Kidney capillary endothelial cell (primary cell): ENCODE data around the gene EIF3K.
"Not testable (repeated sequence)": the region's sequence is repeated elsewhere in the genome, so short reads cannot be mapped to it uniquely, and the experiment has no call there.

Experiments used
- DNase-seq: peaks from one replicate; pipeline ENCODE4 v3.0.0-alpha.2; 2018; ENCODE audit warnings: low spot score

Gene EIF3K

DNA sequence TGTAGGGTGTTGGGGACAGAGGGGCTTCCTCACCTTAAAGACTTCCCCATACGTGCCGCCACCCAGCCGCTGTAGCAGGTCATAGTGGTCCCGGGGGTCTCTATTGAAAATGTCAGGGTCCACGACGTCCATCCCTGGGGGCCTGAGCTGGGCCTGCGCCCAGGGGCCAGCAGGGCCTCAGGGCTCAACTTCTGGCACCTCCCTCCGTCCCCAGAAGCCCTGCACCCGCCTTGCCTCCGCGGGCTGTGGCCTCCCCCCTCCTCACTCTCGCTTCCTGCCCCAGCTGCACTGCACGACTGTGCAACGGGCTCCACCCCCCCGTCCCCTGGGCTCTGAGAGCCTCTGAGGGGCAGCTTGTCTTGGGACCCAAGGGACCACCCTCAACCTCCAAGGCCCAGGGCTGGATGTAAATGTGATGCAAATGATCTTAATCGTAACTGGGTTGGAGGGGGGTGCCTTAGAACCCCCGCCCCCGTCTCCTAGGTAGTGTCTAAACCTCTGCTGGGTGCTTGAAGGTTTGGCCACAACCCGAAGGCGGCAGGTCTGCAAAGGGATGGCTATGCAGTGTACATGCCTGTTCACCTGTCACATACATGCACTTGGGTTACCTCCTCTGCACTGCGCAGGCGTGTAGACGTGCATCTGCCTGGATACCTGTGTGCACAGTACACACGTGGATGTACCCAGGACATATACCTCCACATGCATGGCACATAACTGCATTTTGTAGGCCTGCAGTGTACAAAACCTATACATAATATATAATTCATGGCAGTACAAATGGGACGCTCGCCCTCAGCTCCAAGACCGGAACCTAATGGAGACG lies 1.0 kb upstream of the EIF3K start, which contains the start of gene MAP4K1:
TSS of gene MAP4K1 (minus strand) at position 190 of the 826 bp plus-strand sequence. CDS start at position 132, 58 bp downstream.
- no peak for DNase-seq

DNA sequence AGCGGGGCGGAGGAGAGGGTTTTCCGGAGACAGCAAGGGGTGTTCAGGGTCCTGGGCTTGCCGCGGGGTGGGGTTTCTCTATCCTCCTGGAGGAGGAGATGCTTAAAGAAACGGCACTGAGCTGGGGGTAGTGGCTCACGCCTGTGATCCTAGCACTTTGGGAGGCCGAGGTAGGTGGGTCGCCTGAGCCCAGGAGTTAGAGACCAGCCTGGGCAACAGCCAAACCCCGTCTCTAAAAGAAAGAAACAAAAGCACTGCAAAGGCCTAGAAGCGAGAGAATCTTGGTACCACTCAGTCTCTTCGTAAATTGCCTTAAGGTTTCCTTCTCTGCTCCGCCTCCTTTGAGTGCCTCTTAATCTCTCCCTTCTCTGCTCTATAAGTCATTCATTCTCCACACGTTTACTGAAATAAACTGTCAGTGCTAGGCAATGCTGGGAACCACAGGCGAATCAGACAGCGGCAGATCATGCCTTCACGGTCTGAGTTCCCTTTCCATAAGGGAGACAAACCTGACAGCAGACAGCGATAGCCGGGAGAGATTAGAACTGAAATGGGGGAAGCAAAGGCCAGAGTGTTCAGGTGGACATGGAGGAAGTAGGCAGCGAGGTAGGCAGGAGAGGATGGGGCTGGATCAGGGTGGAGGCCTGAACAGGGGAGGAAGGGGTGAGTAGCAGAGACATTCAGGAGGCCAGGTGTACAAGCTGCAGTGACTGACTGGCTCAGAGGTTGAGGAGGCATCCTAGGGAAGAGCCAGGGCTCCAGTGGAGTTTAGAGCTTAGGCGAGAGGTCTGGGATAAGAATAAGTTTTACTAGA lies 580 bp downstream of the EIF3K start:
- DNase-seq = no peak

DNA sequence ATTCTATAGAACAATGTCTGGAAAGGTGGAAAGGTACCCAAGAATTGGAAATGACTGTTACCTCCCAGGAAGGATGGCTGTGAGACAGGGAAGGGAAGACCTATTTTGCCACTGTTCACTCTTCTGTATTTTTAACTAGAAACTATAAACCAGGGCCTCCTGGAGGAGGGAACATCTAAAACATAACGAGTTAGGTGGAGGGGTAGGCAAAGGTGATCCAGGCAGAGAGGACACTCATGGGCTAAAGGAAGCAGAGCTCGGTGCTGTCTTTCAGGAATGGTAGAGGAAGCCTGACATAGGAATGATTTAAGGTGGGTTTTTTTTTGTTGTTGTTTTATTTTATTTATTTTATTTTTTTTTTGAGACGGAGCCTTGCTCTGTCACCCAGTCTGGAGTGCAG lies 5.8 kb downstream of the EIF3K start:
- no peak for DNase-seq

DNA sequence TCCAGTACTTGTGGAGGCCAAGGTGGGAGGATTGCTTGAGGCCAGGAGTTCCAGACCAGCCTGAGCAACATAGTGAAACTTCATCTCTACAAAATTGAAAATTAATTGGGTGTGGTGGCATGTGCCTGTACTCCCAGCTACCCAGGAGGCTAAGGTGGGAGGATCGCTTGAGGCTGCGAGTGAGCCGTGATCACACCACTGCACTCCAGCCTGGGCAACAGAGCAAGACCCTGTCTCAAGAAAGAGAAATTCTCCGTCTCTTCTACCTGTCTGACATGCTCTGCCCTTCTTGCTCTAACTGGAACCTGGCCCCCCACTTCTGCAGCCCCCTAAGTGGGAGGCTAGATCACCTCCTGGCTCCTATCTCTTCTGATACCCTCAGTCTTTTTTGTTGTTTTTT lies 7.4 kb downstream of the EIF3K start:
- no peak for DNase-seq

DNA sequence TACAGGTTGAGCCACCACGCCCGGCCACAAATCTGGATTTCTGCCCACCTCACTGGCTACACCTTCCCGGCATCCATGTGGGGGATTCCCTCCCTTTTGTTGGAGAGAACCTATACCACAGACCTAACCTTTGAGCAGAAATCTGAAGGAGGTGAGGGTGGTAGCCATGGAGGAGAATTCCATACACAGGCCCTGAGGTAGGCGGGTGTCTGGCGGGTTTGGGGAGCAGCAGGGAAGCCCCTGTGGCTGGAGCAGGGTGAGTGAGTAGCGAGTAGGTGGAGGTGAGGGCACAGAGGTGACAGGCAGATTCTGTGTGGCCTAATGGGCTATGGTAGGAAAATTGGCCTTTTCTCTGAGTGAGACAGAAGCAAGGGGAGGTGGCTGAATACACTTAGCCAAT lies 10.6 kb downstream of the EIF3K start:
- no peak for DNase-seq

DNA sequence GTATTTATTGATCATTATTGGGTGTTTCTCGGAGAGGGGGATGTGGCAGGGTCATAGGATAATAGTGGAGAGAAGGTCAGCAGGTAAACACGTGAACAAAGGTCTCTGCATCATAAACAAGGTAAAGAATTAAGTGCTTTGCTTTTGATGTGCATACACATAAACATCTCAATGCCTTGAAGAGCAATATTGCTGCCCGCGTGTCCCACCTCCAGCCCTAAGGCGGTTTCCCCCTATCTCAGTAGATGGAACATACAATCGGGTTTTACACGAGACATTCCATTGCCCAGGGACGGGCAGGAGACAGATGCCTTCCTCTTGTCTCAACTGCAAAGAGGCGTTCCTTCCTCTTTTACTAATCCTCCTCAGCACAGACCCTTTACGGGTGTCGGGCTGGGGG lies 12.3 kb downstream of the EIF3K start:
- not testable (repeated sequence) for DNase-seq

DNA sequence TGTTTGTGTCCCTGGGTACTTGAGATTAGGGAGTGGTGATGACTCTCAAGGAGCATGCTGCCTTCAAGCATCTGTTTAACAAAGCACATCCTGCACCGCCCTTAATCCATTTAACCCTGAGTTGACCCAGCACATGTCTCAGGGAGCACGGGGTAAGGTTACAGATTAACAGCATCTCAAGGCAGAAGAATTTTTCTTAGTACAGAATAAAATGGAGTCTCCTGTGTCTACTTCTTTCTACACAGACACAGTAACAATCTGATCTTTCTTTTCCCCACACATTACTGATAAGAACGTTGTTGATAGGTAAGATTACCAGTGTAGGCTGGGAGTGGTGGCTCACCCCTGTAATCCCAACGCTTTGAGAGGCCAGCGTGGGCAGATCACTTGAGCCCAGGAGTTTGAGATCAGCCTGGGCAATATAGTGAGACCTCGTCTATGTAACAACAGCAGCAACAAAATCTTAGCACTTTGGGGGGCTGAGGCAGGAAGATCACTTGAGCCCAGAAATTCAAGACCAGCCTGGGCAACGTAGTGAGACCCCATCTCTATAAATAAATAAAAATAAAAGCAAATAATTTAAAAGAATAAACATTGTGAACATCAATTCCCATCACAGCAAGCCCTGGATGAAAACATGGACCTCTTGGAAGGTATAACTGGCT lies 13.0 kb downstream of the EIF3K start:
- not testable (repeated sequence) for DNase-seq

DNA sequence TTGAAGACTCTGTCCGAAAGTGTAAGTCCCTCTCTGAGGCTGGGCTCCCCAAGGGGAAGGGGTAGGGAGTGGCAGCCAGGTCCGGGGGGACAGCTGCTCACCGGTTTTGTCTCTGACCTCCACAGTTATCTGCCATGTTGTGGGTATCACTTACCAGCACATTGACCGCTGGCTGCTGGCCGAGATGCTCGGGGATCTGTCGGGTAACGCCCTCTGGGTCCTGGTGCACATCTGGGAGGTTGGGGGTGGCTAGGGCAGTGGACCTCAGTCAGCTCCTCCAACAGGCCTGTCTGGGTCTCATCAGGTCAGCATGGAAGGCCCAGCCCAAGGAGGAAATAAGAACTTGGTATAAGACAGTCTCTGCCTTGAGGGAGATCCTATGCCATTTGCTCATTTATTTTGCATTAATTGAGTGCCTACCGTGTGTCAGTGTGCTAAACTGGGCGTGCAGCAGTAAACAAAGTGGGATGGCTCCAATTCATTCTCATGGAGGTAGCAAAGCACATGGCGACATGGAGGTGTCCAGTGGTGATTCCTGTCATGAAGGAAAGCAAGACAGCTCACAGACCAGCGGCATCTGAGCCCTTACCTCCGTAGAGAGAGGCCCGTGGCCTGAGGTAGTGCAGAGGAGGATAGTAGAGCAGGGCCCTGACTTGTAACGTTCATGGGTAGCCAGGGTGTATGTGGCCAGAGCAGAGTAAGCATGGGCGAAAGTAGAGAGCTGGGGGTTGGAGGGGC lies 13.7 kb downstream of the EIF3K start:
- no peak for DNase-seq

DNA sequence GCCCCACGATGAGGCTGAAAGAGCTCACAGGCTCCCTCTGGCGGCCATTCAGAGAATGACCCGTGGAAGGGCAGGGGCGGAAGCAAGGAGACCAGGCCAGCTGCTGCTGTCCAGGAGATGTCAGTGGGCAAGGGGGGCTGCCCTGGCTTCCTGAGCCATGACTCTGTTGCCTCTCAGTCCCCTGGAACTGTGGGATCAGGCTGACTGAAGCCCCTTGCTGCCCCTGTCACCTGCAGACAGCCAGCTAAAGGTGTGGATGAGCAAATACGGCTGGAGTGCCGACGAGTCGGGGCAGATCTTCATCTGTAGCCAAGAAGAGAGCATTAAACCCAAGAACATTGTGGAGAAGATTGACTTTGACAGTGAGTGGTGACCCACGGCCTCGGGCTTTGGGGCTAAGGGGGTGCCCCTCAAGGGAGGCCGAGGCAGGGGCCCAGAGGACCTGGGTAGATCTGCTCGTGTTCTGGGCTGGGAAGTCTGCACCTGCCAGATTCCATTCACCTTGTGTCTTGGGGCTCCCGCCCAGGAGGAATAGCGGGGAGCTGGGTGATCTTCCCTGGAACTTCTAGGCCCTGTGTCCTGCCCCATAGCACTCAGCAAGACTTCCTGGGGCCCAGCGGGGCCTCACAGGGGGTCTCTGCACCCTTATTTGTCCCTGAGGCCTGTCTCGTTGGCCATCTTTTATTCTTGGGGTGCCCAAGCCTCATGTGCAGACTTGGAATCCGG lies 15.9 kb downstream of the EIF3K start:
- no peak for DNase-seq

DNA sequence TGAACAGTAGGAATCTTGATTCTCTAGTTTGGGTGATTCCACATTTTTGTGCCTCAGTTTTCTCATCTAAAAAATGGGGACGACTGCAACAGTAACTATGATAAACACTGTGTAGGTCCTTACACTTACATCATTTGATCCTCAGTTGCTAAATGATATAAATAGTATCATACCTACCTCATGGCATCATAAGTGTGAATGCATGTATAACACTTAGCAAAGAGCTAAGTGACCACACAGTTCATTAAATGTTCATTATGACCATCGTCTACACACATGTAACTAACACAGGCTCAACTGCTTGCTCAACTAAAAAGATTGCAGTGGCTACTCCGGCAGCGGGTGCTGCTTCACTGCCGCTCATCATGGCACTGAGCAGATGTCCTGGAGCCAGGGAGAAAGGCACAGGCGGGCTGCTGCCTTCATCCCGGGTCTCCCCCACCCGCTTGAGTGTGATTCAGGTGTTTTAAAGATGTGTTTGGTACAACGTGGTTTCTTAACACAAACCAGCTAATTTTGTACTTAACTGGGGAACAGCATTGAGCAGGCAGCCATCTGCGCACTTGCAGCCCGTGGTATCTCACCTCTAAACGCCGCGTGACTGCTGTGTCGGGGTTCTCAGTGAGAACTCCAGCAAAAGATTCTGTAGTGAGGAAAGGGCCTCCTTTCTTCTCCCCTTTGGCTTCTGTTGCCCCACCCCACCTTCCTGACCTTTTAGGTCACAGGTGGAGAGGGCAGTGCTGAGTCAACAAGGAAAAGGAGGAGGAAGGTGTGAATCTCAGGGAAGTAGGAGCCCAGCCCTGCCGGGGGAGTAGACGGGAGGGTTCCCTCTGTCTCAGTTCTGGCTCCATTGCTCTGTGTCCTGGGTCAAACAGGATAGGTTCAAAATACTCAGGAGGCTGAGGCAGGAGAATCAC lies 16.8 kb downstream of the EIF3K start:
- DNase-seq = no peak

DNA sequence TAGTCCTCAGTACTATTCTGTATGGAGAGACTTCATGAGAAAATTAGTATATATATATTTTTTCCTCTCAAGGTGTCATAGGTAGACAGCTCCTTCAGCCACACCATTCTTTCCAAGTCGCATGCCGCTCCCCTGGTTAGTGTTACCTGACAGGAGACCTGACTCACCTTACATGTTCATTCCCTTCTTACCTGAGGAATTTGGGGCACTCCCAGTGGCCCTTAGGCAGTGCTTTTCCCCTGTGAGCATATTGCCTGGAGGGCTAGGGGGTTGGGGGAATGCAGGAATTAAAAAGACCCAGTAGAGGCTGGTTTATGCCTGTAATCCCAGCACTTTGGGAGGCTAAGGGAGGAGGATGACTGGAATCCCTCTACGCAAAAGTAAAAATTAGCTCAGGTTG lies 19.5 kb downstream of the EIF3K start:
- no peak for DNase-seq

DNA sequence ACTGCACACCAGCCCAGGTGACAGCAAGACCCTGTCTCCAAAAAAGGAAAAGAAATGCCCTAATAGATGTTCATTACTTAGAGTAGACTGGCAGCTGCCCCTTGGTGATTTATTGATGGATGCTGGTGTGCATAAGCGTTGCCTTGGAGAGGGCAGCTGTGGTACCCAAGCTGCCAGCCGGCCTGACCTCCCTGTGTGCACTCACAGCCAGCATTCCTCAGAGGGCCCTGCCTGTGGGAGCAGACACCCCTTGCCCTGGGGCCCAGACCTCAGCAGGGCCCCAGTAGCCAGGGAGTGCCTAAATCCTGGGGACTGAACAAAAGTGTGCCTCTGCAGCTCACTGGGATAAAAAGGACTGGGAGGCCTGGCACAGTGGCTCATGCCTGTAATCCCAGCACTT lies 20.7 kb downstream of the EIF3K start:
- DNase-seq = no peak

DNA sequence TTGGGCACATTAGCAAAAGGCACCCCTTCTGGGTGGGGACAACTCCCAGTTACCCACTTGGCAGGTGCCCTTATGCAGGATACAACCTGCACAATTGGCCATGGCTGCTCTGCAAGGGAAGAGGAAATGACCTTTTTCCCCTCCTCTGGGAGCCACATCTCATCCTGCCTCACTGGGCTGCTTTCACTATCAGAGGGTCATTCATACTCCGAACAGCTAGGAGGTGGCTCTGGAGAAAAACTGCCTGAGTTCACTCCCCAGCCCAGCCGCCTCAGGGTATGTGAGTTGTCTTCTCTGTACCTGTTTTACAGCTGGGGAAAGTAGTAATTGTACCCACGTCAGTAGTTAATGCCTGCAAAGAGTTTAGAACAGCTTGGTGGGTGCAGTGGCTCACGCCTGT lies 21.4 kb downstream of the EIF3K start:
- DNase-seq = no peak

DNA sequence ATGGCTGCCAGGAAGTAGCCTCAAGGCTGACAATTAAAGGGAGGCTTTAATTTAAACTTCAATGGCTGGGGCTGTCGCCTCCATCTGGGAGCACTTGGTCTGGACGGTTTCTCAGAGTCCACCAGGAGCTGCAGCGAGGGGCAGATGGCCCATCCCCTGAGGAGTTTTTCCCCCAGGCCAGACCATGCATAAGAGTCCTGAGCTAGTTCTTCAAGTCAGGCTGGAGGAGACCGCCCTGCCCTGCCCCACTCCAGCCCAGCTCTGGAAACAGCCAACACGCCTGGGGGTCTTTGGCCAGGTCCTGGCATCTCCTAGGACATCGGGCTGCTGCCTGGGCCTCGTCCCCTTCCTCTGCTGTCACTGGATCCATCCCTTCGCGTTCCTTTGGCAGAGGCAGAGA lies 23.2 kb downstream of the EIF3K start:
- no peak for DNase-seq

DNA sequence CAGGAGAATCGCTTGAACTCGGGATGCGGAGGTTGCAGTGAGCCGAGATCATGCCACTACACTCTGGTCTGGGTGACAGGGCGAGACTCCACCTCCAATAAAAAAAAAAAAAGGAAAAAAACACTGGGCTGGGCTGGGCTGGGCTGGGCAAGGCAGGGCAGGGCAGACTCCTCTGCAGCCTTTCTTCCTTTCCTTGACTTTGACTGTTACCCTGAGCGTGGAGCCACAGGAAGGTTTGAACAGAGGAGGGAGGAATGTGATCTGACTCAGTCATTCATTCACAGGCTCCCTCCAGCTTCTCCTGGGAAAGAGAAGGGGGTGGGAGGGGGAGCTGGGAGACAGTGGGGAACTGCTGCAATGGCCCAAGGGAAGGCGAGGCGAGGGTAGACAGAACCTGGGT lies 25.7 kb downstream of the EIF3K start:
- no peak for DNase-seq

DNA sequence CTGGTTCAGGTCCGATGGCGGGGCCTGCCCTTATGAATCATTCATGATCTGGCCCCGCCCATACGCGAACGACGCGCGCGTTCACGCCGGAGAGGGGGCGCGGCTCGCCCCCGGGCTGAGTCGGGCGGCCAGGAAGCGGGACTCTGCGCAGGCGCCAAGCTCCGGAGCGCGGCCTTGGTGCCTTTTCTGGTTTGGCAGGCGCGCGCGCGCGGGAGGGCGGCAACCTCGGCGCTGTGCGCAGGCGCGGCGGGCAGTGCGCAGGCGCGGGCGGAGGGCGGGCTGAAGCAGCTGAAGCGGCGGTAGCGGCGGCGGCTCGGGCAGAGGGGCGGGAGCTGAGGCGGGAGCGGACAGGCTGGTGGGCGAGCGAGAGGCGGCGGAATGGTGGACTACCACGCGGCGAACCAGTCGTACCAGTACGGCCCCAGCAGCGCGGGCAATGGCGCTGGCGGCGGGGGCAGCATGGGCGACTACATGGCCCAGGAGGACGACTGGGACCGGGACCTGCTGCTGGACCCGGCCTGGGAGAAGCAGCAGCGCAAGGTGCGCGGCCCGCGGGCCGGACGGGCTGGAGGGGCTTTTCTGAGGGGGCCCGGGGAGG lies 28.5 kb downstream of the EIF3K start, which contains the start of gene ACTN4:
TSS of gene ACTN4 (plus strand) at position 282 of the 598 bp plus-strand sequence. CDS start at position 379, 97 bp downstream.
- peak; percentile 99 for DNase-seq

DNA sequence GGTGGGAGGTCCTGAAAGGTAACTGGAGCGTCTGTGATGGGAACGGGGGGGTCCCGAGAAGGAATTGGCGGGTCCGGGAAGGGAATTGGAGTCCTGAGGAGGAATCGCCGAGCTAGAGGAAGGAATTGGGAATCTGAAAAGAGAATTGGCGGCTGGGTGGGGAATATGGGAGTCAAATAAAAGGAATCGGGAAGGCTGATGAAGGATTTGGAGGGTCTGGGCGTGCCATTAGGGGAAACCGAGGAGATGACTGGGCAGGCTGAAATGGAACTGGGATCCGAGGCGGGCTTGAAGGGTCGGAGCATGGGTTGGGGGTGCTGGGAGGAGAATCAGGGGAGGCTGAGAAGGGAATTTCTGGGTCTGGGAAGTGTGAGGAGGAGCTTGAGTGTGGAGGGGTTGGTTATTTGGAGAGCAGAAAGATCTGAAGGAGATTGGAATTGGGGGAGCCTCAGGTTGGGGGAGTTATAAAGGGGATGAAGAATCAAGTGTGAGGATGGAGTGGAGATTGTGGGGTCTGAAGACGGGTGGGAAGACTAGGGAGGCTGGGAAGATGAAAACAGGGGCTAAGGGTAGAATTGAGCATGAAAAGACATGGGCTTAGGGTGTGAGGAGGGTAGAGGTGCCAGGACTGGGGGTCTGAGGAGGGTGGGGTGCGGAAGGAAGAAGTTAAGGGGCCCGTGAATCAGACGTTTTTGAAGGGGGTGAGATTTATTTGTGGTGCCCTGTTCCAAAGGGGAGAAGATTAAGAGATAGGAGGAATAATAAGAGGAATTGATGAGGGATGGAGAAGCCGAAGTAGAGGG lies 29.2 kb downstream of the EIF3K start:
- no peak for DNase-seq

DNA sequence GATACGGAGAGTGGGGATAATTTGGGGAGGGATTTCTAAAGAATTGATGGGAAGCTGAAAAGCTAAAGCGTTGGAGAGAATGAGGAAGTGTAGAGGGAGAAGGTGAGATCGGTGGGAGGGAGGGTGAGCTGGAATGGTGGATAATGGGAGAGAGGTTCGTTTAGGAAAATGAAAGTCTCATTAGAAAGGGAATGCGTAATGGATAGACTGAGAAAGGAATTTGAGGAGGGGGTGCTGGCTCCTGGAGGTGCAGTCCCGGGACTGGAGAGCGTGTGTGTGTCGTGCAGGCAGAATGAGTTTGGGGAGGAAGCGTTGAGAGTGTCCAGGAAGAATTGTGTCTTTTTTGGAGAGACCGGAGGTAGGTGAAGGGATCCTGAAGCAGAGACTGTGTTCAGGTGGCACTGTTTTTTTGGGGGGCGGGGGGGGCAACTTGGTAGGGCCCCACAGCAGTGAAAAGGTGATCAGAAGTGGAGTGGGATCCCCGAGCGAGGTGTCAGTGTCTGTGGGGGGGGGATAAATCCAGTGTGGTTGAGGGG lies 29.8 kb downstream of the EIF3K start:
- DNase-seq = no peak
